Fibroblast of skin of back (primary cell): Measurements from ENCODE around the gene NEDD4L. TPM values are rescaled to one million over a fixed set of nuclear protein-coding genes. Genes with fewer than 3 reads are reported as not detected.
"Not testable (repeated sequence)": the region's sequence is repeated elsewhere in the genome, so short reads cannot be mapped to it uniquely, and the experiment has no call there.

Experiments used
- DNase-seq: peaks from one replicate; pipeline ENCODE4 v3.0.0-alpha.2; 2013
- polyA plus RNA-seq, 2 experiments: library from polyadenylated mRNA; unstranded; fragments of 120-200 nt; gene quantifications; one replicate each; pipeline ENCODE4 v1.2.1, GENCODE V29; 2013; ENCODE audit not compliant: insufficient read length in 2 of 2

Gene NEDD4L
- 9.0 TPM for polyA plus RNA-seq (2013, experiment 1 of 2; ENCODE audit: insufficient read length)
- polyA plus RNA-seq (2013, experiment 2 of 2; ENCODE audit: insufficient read length): 9.4 TPM

- peak; percentile 81 for DNase-seq
Observed at GRCh38 chr18:58043491-58044369, at the start of gene NEDD4L. NEDD4L (plus strand) TSS chr18:58044226; CDS start chr18:58044661, 435 bp downstream.

DNA sequence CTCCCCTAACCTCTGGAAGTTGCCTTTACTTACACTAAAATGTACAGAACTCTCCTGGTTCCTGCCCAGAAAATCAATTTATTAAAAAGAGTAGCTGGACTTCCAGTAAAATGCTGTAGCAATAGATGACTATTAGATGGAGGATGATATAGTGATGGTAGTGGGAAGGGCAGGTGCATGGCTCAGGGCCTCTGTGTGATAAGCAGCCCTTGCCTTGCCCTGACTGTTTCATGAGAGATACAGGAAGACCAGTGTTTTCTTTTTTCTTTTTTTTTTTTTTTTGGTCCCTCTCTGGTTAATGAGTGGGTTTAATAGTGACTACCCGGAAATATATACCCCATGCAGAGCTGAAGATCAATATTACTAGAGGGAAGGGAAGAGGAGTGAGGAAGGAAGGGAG lies 48.7 kb upstream of the NEDD4L start:
- no peak for DNase-seq

DNA sequence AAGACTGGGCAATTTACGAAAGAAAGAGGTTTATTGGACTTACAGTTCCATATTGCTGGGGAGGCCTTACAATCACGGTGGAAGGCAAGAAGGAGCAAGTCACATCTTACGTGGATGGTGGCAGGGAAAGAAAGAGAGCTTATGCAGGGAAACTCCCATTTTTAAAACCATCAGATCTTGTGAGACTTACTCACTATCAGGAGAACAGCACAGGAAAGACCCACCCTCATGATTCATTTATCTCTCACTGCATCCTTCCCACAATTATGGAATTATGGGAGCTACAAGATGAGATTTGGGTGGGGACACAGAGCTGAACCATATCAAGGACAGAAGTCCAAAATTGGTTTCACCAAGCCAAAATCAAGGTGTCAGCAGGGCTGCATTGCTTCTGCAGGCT lies 47.1 kb upstream of the NEDD4L start:
- not testable (repeated sequence) for DNase-seq

DNA sequence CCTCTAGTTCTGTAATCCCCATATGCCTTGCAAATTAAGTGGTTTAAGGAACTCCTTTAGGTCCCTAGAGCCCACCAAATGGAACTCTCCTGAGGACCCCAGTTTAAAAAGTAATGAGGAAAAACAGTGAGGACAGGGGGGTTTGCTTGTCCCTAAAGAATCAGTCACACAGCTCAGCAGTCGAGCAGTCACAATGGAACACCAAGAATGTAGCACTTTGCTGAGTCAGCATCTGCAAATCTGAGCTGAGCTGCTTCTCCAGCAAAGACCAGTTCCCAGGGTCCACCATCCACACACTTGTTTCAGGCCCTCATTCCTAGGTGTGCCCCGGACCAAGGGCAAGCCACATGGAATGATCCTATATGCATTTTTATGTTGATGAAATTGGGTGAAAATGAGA lies 46.2 kb upstream of the NEDD4L start:
- no peak for DNase-seq

GRCh38 chr18:57998461-57998860 lies 45.6 kb upstream of the NEDD4L start:
- DNase-seq: peak; percentile 69

- peak; percentile 88 for DNase-seq
Observed at GRCh38 chr18:58004317-58004716, 39.7 kb upstream of the NEDD4L start.

- DNase-seq: peak; percentile 62
Observed at GRCh38 chr18:58005011-58005410, 39.0 kb upstream of the NEDD4L start.

DNA sequence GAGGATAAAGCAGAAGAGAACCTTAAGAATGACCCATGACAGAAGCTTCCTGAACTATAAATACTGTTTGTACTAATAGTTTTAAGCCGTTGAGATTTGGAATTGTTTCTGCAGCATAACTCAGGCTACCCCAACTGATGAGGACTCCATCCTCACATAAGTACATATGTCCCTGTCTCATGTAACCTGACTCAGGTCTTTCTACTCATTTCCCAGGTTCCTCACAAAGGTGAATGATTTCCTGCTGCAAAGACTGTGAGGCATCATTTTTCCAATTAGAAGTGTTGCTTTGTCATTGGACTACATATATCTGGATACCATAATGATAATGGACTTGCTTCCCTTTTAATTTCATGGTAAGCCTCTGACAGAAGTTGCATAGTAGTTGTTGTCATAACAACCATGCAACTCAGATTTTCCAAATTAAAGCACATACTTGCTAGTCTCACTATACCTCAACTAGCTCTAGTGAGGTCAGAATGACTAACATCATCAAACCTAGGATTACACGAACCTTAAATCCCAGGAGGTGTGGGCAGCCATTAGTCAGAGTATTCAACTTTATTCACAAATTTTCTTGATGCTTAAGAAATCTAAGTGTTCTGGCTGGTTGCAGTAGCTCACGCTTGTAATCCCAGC lies 38.0 kb upstream of the NEDD4L start:
- peak; percentile 77 for DNase-seq

GRCh38 chr18:58009166-58009565 lies 34.9 kb upstream of the NEDD4L start:
- peak; percentile 86 for DNase-seq

DNA sequence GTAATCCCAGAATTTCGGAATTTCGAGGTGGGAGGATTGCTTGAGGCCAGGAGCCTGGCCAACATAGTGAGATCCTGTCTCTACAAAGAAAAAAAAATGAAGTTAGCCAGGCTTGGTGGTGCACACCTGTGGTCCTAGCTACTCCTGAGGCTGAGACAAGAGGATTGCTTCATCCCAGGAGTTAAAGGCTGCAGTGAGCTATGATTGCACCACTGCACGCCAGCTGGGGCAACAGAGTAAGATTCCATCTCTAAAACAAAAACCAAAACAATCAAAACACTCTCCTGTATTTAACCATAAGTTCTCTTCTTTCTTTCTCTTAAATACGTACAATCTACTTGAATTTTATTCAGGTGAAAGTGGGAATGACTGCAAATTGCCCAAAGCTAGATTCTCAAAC lies 33.8 kb upstream of the NEDD4L start:
- no peak for DNase-seq

DNA sequence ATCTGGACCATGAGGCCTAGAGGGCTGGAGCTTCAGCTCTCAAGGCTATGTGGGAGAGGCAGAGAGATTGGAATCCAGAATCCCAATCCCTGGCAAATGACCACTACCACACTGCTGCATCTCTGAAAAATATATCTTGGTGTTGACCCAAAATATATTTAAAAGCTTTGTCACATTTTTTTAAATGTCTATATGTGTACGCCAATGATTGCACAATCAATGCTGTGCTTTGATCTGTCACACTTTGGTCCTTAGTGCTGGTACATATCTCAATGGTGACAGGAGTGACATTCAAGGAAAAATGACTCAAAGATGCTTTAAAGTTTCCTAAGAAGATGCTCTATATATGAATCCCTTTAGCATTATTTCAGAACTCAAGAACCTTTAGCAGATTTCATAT lies 31.7 kb upstream of the NEDD4L start:
- no peak for DNase-seq

DNA sequence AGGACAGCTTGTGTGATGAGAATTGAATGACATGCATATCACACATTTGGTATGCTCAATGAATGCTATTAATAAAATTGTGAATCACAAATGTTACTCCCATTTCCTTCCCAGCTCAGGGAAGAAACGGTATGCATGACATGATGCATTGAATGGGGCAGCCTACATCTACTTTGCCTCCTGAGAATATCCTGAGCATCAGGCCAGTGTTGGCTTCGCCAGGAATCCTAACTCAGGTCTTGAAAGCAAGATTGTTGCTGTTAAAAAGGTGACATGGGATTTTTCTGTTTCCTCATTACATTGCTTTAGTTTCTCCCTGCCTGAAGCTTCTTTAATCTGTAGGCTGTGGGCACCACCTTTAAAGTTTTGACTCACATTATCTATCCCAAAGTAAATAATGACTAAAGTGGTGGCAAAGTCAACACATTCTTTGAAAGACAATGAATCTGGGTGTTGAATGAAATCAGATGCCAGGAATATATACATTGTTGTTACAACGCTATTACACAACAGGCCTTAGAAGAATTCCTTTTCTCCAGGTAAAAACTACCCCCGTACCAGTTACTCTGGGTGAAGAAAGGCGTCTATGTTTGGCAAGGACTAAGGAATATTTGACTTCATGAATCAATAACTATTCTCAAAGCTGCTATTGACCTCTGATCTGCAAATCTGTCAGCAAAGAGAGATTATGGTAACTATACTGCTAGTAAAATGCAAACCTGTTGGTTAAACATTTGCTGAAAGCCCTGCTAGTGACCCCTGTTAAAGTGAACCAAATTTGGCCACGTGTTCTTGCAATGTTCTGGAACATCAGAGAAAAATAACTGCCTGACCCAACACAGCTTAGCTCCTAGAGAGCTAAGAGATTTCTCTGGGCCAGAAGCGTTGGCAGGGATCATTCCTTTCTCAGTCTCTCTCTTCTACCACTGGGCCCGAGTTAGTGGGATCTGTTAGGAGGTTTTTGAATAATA lies 30.5 kb upstream of the NEDD4L start:
- DNase-seq: peak; percentile 79

GRCh38 chr18:58015065-58015780 lies 28.8 kb upstream of the NEDD4L start:
- DNase-seq: no peak

GRCh38 chr18:58017267-58017666 lies 26.8 kb upstream of the NEDD4L start:
- DNase-seq: no peak

GRCh38 chr18:58020567-58021107 lies 23.4 kb upstream of the NEDD4L start:
- no peak for DNase-seq

GRCh38 chr18:58021504-58021903 lies 22.5 kb upstream of the NEDD4L start:
- no peak for DNase-seq

- DNase-seq: no peak
Observed at GRCh38 chr18:58023108-58023507, 20.9 kb upstream of the NEDD4L start.

- no peak for DNase-seq
Observed at GRCh38 chr18:58024139-58024538, 19.9 kb upstream of the NEDD4L start.

DNA sequence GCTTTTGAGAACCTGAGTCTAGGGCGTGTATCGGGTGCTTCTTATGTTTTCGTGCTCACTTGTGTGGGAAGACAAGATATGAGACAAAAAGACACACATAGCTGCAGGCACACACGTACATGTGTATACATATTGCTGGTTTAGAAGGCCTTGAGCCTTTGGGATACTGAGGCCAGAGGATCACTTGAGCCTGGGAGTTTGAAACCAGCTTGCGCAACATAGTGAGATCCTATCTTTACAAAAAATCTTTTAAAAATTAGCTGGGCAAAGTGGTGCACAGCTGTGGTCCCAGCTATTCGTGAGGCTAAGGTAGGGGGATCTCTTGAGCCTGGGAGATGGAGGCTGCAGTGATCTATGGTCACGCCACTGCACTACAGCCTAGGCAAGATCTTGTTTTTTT lies 18.8 kb upstream of the NEDD4L start:
- no peak for DNase-seq

GRCh38 chr18:58025733-58026132 lies 18.3 kb upstream of the NEDD4L start:
- DNase-seq: no peak

- DNase-seq: no peak
Observed at GRCh38 chr18:58026395-58026794, 17.6 kb upstream of the NEDD4L start.

DNA sequence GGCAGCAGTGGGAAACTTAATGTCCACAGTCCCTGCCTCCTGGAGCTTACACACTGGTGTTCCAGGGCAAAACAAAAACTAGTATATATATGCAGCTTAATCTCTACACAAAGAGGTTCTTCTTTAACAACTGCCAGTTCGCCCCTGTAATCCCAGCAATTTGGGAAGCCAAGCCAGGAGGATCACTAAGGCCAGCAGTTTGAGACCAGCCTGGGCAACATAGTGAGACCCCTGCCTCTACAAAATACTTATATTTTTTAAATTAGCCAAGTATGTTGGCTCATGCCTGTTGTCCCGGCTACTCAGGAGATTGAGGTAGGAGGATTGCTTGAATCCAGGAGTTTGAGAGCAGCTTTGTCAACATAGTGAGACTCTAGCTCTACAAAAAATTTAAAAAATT lies 17.2 kb upstream of the NEDD4L start:
- no peak for DNase-seq
